Keratinocyte (primary cell): Measurements from ENCODE around the gene DAPK2. TPM values are rescaled to one million over a fixed set of nuclear protein-coding genes. Genes with fewer than 3 reads are reported as not detected.

Experiments
- DNase-seq: peaks from one replicate; pipeline ENCODE4 v3.0.0-alpha.2; 2011; ENCODE audit warnings: low read depth, missing footprints, low spot score
- FAIRE-seq: peaks from 2 replicates; lab custom pipeline; 2011; peaks lifted over from hg19 to GRCh38; lab: Jason Lieb, UNC
- H2AFZ ChIP-seq: 2 replicates; pipeline ENCODE4 v1.6.0; 2012; ENCODE audit warnings: low read length, control low read depth, inconsistent platforms; ENCODE audit not compliant: control insufficient read depth
- H3K27ac ChIP-seq: 2 replicates; pipeline ENCODE4 v1.5.1; 2011; ENCODE audit warnings: low read length; ENCODE audit not compliant: control insufficient read depth, insufficient read depth
- H3K27me3 ChIP-seq: 3 replicates; pipeline ENCODE4 v1.6.0; 2011; ENCODE audit warnings: low read length; ENCODE audit not compliant: control insufficient read depth, insufficient read depth; ENCODE audit errors: extremely low read depth
- H3K36me3 ChIP-seq, 2 experiments: 2 replicates in 1 of 2; 3 replicates in 1 of 2; pipeline ENCODE4 v1.5.1; 2011; ENCODE audit warnings: low read length in 2 of 2, mild to moderate bottlenecking in 1 of 2; ENCODE audit not compliant: control insufficient read depth in 2 of 2, insufficient read depth in 2 of 2; ENCODE audit errors: extremely low read depth in 1 of 2
- H3K4me1 ChIP-seq: 3 replicates; pipeline ENCODE4 v1.5.1; 2011; ENCODE audit warnings: low read length; ENCODE audit not compliant: control insufficient read depth, insufficient read depth; ENCODE audit errors: extremely low read depth
- H3K4me2 ChIP-seq: 3 replicates; pipeline ENCODE4 v1.6.0; 2011; ENCODE audit warnings: low read depth, low read length; ENCODE audit not compliant: control insufficient read depth, insufficient read depth; ENCODE audit errors: extremely low read depth
- H3K4me3 ChIP-seq, 3 experiments: fragments of 200-600 bp in 1 of 3; sonication (generic) in 1 of 3; 2 replicates in 2 of 3; 3 replicates in 1 of 3; pipeline ENCODE4 v1.5.1; 2011 to 2016; ENCODE audit warnings: low read length in 3 of 3, mild to moderate bottlenecking in 3 of 3, control low read depth in 2 of 3, inconsistent platforms in 1 of 3, low read depth in 1 of 3, mixed read lengths in 1 of 3, mixed run types in 1 of 3, moderate library complexity in 1 of 3; ENCODE audit not compliant: control insufficient read depth in 2 of 3, insufficient read depth in 2 of 3; ENCODE audit errors: extremely low read depth in 1 of 3
- H3K79me2 ChIP-seq: 2 replicates; pipeline ENCODE4 v1.6.0; 2012; ENCODE audit warnings: low read length; ENCODE audit not compliant: control insufficient read depth, insufficient read depth
- H3K9ac ChIP-seq: 3 replicates; pipeline ENCODE4 v1.6.0; 2011; ENCODE audit warnings: low read length; ENCODE audit not compliant: control insufficient read depth, insufficient read depth; ENCODE audit errors: extremely low read depth
- H3K9me1 ChIP-seq: 3 replicates; pipeline ENCODE4 v1.6.0; 2011; ENCODE audit warnings: low read length; ENCODE audit not compliant: control insufficient read depth, insufficient read depth; ENCODE audit errors: extremely low read depth
- H3K9me3 ChIP-seq: 2 replicates; pipeline ENCODE4 v1.5.1; 2012; ENCODE audit warnings: low read depth, low read length; ENCODE audit not compliant: control insufficient read depth
- H4K20me1 ChIP-seq: 3 replicates; pipeline ENCODE4 v1.6.0; 2011; ENCODE audit warnings: low read length; ENCODE audit not compliant: control insufficient read depth, insufficient read depth; ENCODE audit errors: extremely low read depth
- EZH2 ChIP-seq: IDR thresholded peaks from one replicate; pipeline ENCODE4 v1.6.1; 2012; ENCODE audit warnings: inconsistent platforms, mild to moderate bottlenecking, low read length, moderate library complexity
- dilution Hi-C: fragments of 300-500 bp; cut with MboI; formaldehyde crosslinking; loops from one replicate; pipeline ENCODE4 v1.7.0; 2020; ENCODE audit warnings: low sequenced_read_pairs; ENCODE audit not compliant: extremely low pct_ligation_motif_present
- polyA plus RNA-seq, 5 experiments: library from polyadenylated mRNA; depleted of rRNA in 3 of 5; stranded (reverse) in 3 of 5; stranded (forward) in 1 of 5; unstranded in 1 of 5; fragments of >200 nt; gene quantifications; 1 replicate in 1 of 5; 2 replicates in 3 of 5; 3 replicates in 1 of 5; pipeline versions ENCODE4 v1.2.1 to v1.2.3, GENCODE V29; 2011 to 2012; ENCODE audit warnings: missing spikeins in 2 of 5, low read depth in 1 of 5, low replicate concordance in 1 of 5
- TF ChIP-seq, protein P1 (sequence below), 3 experiments: IDR thresholded peaks in 1 of 3; conservative IDR thresholded peaks in 1 of 3; optimal IDR thresholded peaks in 1 of 3; 2 replicates in 2 of 3; 3 replicates in 1 of 3; pipeline versions ENCODE3 to v1.5.1; 2011; ENCODE audit warnings: low read length in 3 of 3, mild to moderate bottlenecking in 3 of 3, moderate library complexity in 2 of 3, control low read depth in 1 of 3, inconsistent platforms in 1 of 3; ENCODE audit not compliant: insufficient read depth in 2 of 3; ENCODE audit errors: extremely low read depth in 1 of 3

Gene DAPK2
- polyA plus RNA-seq, 1 donor (not counting 4 experiments of a cell fraction or from before 2014, with no cell fraction given), result 1.4 TPM

DNA sequence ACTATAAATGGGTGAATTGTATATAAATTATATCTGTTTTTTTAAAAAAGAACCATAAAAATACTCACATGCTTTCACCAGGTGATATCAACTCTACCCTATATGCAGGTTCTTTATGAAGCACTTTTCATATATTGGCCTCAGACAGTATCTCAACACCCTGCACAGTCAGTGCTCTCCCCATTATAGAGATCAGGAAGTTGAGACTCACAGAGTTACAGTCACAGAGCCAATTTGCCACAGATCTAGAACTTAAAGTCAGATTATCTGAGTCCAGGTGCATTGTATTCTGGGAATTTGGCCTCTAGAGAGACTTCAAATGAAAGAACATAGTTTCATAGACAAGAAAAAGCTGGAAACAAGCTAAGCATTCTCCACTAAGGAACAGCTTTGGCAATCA, 38.1 kb downstream of the DAPK2 start:
- Histone ChIP-seq H4K20me1 (no peaks in the 10 kb centered on the region), H3K9me1 (peaks cover 5% of the 10 kb centered on the region), H3K4me1 (peaks cover 62% of the 10 kb centered on the region), H3K9ac (no peak overlapping the region), H3K36me3 (no peaks in the 10 kb centered on the region), H2AFZ (no peak overlapping the region), H3K4me2 (no peak overlapping the region), H3K27ac (no peak overlapping the region), H3K79me2 (no peaks in the 10 kb centered on the region), H3K27me3 (peaks cover under 1% of the 10 kb centered on the region), H3K9me3 (no peaks in the 10 kb centered on the region), H3K4me3 (no peak overlapping the region)
- DNase-seq (no peak), FAIRE-seq (no peak)
- dilution Hi-C loops, result no loop called here
- TF ChIP-seq, protein P1, sequence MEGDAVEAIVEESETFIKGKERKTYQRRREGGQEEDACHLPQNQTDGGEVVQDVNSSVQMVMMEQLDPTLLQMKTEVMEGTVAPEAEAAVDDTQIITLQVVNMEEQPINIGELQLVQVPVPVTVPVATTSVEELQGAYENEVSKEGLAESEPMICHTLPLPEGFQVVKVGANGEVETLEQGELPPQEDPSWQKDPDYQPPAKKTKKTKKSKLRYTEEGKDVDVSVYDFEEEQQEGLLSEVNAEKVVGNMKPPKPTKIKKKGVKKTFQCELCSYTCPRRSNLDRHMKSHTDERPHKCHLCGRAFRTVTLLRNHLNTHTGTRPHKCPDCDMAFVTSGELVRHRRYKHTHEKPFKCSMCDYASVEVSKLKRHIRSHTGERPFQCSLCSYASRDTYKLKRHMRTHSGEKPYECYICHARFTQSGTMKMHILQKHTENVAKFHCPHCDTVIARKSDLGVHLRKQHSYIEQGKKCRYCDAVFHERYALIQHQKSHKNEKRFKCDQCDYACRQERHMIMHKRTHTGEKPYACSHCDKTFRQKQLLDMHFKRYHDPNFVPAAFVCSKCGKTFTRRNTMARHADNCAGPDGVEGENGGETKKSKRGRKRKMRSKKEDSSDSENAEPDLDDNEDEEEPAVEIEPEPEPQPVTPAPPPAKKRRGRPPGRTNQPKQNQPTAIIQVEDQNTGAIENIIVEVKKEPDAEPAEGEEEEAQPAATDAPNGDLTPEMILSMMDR (optimal IDR thresholded peaks at IDR 0.05 in 1 of 3, IDR thresholded peaks at IDR 0.05 in 1 of 3, conservative IDR thresholded peaks at IDR 0.05 in 1 of 3; ENCODE audit: extremely low read depth in 1 of 3, insufficient read depth in 2 of 3, low read length in 3 of 3), result no peak
- TF ChIP-seq EZH2, result no peak

DNA sequence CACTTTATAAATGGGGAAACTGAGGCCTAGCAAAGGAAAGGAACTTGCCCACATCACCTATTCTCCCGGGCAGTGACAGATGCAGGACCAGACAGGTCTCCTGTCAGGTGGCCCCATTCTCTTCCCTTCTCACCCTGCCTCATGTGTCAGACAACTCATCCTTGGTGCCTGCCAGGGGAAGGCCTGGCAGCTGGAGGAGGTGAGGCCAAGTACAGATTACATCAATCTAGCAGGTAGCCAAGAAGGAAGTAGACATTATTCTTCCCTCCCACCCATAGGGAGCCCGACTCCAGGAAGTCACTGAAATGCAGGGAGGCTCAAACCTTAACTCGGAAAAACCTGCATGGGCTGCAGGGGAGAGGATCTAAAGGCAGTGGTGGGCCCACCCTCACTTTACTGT, 39.6 kb downstream of the DAPK2 start:
- H2AFZ ChIP-seq, result no peak overlapping the region
- peak; percentile 61 for FAIRE-seq
- no peaks in the 10 kb centered on the region for H4K20me1 ChIP-seq
- peak overlapping the region; percentile 5 for H3K27ac ChIP-seq
- H3K9ac ChIP-seq, result no peak overlapping the region
- no peaks in the 10 kb centered on the region for H3K79me2 ChIP-seq
- H3K9me1 ChIP-seq, result peaks cover 5% of the 10 kb centered on the region
- peak overlapping the region; percentile 27 for H3K4me2 ChIP-seq
- no peaks in the 10 kb centered on the region for H3K9me3 ChIP-seq
- DNase-seq, result peak; percentile 33
- no peak overlapping the region for H3K4me3 ChIP-seq
- peaks cover 3% of the 10 kb centered on the region for H3K27me3 ChIP-seq
- H3K36me3 ChIP-seq, result no peaks in the 10 kb centered on the region
- dilution Hi-C loops, result no loop called here
- TF ChIP-seq EZH2, result no peak
- TF ChIP-seq, protein P1 (optimal IDR thresholded peaks at IDR 0.05 in 1 of 3, IDR thresholded peaks at IDR 0.05 in 1 of 3, conservative IDR thresholded peaks at IDR 0.05 in 1 of 3; ENCODE audit: extremely low read depth in 1 of 3, insufficient read depth in 2 of 3, low read length in 3 of 3), result no peak
- H3K4me1 ChIP-seq, result peaks cover 57% of the 10 kb centered on the region
